HepG2 (cell line): Measurements from ENCODE around the gene SF3B6. TPM values are rescaled to one million over a fixed set of nuclear protein-coding genes. Genes with fewer than 3 reads are reported as not detected.

Experiments used
- CEBPB ChIP-seq: IDR thresholded peaks from 2 replicates; pipeline ENCODE4 v1.6.1; 2011; ENCODE audit warnings: low read depth, low read length, improper control_type of control experiment, borderline replicate concordance
- CREB3 ChIP-seq: sonication (generic); formaldehyde crosslinking; IDR thresholded peaks from 2 replicates; pipeline ENCODE4 v1.5.0; 2020; ENCODE audit warnings: missing genetic modification reagents
- DBP ChIP-seq: sonication (generic); formaldehyde crosslinking; IDR thresholded peaks from 2 replicates; pipeline ENCODE4 v1.4.0; 2020; ENCODE audit warnings: missing genetic modification reagents; ENCODE audit errors: not compliant biosample characterization
- FOXP4 ChIP-seq: sonication (generic); formaldehyde crosslinking; IDR thresholded peaks from 2 replicates; pipeline ENCODE4 v1.4.0; 2020; ENCODE audit warnings: missing genetic modification reagents
- GMEB2 ChIP-seq: IDR thresholded peaks from 2 replicates; pipeline ENCODE4 v1.6.1; 2016; ENCODE audit warnings: missing biosample characterization, missing genetic modification reagents, low read depth
- PHF20 ChIP-seq: sonication (generic); formaldehyde crosslinking; IDR thresholded peaks from 2 replicates; pipeline ENCODE4 v1.5.0; 2020; ENCODE audit warnings: mild to moderate bottlenecking, missing genetic modification reagents
- RORA ChIP-seq: sonication (generic); formaldehyde crosslinking; IDR thresholded peaks from 2 replicates; pipeline ENCODE4 v1.5.0; 2020; ENCODE audit warnings: mild to moderate bottlenecking, missing genetic modification reagents, moderate library complexity
- SIX1 ChIP-seq: sonication (generic); formaldehyde crosslinking; IDR thresholded peaks from 2 replicates; pipeline ENCODE4 v1.4.0; 2020; ENCODE audit warnings: missing genetic modification reagents, borderline replicate concordance
- SOX13 ChIP-seq, 3 experiments: fragments of 450-650 bp in 1 of 3; sonication (generic) in 1 of 3; formaldehyde crosslinking in 1 of 3; IDR thresholded peaks in 2 of 3; conservative IDR thresholded peaks in 1 of 3; 2 replicates each; pipeline versions ENCODE4 v1.5.0 to v1.6.1; 2016 to 2020; ENCODE audit warnings: antibody characterized with exemption in 1 of 3, mild to moderate bottlenecking in 1 of 3, missing compliant biosample characterization in 1 of 3, missing genetic modification reagents in 1 of 3, moderate library complexity in 1 of 3
- TBX3 ChIP-seq: fragments of 450-650 bp; IDR thresholded peaks from 2 replicates; pipeline ENCODE4 v1.6.1; 2017; ENCODE audit warnings: antibody characterized with exemption, mild to moderate bottlenecking, inconsistent platforms, borderline replicate concordance
- TFDP1 ChIP-seq: IDR thresholded peaks from 2 replicates; pipeline ENCODE4 v1.6.1; 2016; ENCODE audit warnings: missing compliant biosample characterization, missing genetic modification reagents, borderline replicate concordance
- ZFX ChIP-seq: sonication (generic); formaldehyde crosslinking; IDR thresholded peaks from 2 replicates; pipeline ENCODE4 v1.4.0; 2020; ENCODE audit warnings: mild to moderate bottlenecking, low read depth, missing genetic modification reagents, moderate library complexity
- ZMYM4 ChIP-seq: sonication (generic); formaldehyde crosslinking; IDR thresholded peaks from 2 replicates; pipeline ENCODE4 v1.8.1; 2023; ENCODE audit warnings: mild to moderate bottlenecking, missing genetic modification reagents
- ZNF24 ChIP-seq: fragments of 450-650 bp; IDR thresholded peaks from 2 replicates; pipeline ENCODE4 v1.6.1; 2017; ENCODE audit warnings: antibody characterized with exemption, mild to moderate bottlenecking
- ZNF256 ChIP-seq: sonication (generic); formaldehyde crosslinking; conservative IDR thresholded peaks from 2 replicates; pipeline ENCODE4 v1.4.0; 2020; ENCODE audit warnings: missing genetic modification reagents
- ZNF597 ChIP-seq: sonication (generic); formaldehyde crosslinking; IDR thresholded peaks from 2 replicates; pipeline ENCODE4 v1.5.0; 2020; ENCODE audit warnings: missing genetic modification reagents
- ZNF672 ChIP-seq: sonication (generic); formaldehyde crosslinking; IDR thresholded peaks from 2 replicates; pipeline ENCODE4 v1.8.1; 2022; ENCODE audit warnings: missing genetic modification reagents
- ZNF674 ChIP-seq: sonication (generic); formaldehyde crosslinking; IDR thresholded peaks from 2 replicates; pipeline ENCODE4 v1.5.0; 2020; ENCODE audit warnings: low read depth, mild to moderate bottlenecking, missing genetic modification reagents
- ZNF883 ChIP-seq: sonication (generic); formaldehyde crosslinking; IDR thresholded peaks from 2 replicates; pipeline ENCODE4 v1.5.1; 2020; ENCODE audit warnings: mild to moderate bottlenecking, missing genetic modification reagents; ENCODE audit errors: not compliant biosample characterization
- polyA plus RNA-seq, 8 experiments: library from polyadenylated mRNA; depleted of rRNA in 3 of 8; stranded (reverse) in 7 of 8; unstranded in 1 of 8; fragments of >200 nt; fragmentation: Illumina TruSeq in 4 of 8; extraction: Trizol in 4 of 8; gene quantifications; 2 replicates each; pipeline versions ENCODE4 v1.2.1 to v1.2.3, GENCODE V29; 2011 to 2016; ENCODE audit warnings: low read depth in 4 of 8, missing spikeins in 1 of 8, mixed read lengths in 1 of 8; ENCODE audit not compliant: insufficient read depth in 1 of 8
- total RNA-seq, 5 experiments: library from RNA; depleted of rRNA; stranded (reverse); fragments of >200 nt; fragmentation: Illumina TruSeq; extraction: Trizol; gene quantifications; 2 replicates each; pipeline ENCODE4 v1.2.3, GENCODE V29; 2016; ENCODE audit warnings: low read depth in 1 of 5

SF3B6 gene
- total and polyA plus RNA-seq, 2 of the 13 experiments (the other 11 are each of a cell fraction or from before 2014, with no cell fraction given), result 177 to 182 TPM

GRCh38 chr2:24083567-24084385 is 7.7 kb upstream of the SF3B6 start (continued):
- TF ChIP-seq FOXP4 (CRISPR knock-in tag), result peak; percentile 65
- TF ChIP-seq CEBPB, result no peak
- TF ChIP-seq RORA, result no peak
- TF ChIP-seq SOX13 (IDR thresholded peaks at IDR 0.05), result no peak
- peak in 1 of 2 experiments; percentile 78; a peak in 2 of 4 replicates for TF ChIP-seq SOX13 (CRISPR knock-in tag; conservative IDR thresholded peaks at IDR 0.05 in 1 of 2, IDR thresholded peaks at IDR 0.05 in 1 of 2)
- no peak for TF ChIP-seq ZFX
- no peak for TF ChIP-seq CREB3 (CRISPR knock-in tag)
- TF ChIP-seq PHF20 (CRISPR knock-in tag), result no peak; the same call in 1 of the 2 replicates
- no peak for TF ChIP-seq ZMYM4
- TF ChIP-seq ZNF597, result no peak
- no peak for TF ChIP-seq DBP (CRISPR knock-in tag)
- TF ChIP-seq ZNF672, result no peak
- no peak for TF ChIP-seq ZNF883
- 0 out of 2 replicates have a peak, but pooled peaks have one; percentile 36 for TF ChIP-seq GMEB2 (CRISPR knock-in tag)
- no peak for TF ChIP-seq ZNF24
- TF ChIP-seq TBX3, result peak; percentile 63; the same call in 1 of the 2 replicates
- TF ChIP-seq ZNF674 (CRISPR knock-in tag), result no peak
- TF ChIP-seq SIX1 (CRISPR knock-in tag), result peak; percentile 20; the same call in 1 of the 2 replicates
- peak; percentile 60; the same call in 1 of the 2 replicates for TF ChIP-seq TFDP1 (CRISPR knock-in tag)
- no peak; the same call in 1 of the 2 replicates for TF ChIP-seq ZNF256 (CRISPR knock-in tag)
